ENCODE measurements around the gene NKIRAS1.
"Not testable (repeated sequence)": the region's sequence is repeated elsewhere in the genome, so short reads cannot be mapped to it uniquely, and the experiment has no call there.

Gene NKIRAS1

DNA sequence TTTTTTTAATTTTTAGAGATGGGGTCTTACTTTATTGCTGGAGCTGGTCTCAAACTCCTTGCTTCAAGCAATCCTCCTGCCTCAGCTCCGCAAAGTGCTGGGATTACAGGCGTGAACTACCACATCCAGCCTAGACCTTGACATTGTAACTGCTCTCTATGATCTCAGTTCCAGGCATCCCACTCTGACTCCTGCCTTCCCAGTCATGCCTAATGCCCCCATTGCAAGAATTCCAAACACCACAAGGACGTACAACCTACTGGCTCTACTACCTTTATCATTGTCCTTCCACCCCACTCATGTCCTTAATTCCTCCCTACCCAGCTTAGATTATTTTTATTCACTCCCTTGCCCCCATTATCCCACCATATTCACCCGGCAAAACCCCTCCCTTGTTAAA lies 21.6 kb downstream of the NKIRAS1 start:
- DNase-seq, result no peak

DNA sequence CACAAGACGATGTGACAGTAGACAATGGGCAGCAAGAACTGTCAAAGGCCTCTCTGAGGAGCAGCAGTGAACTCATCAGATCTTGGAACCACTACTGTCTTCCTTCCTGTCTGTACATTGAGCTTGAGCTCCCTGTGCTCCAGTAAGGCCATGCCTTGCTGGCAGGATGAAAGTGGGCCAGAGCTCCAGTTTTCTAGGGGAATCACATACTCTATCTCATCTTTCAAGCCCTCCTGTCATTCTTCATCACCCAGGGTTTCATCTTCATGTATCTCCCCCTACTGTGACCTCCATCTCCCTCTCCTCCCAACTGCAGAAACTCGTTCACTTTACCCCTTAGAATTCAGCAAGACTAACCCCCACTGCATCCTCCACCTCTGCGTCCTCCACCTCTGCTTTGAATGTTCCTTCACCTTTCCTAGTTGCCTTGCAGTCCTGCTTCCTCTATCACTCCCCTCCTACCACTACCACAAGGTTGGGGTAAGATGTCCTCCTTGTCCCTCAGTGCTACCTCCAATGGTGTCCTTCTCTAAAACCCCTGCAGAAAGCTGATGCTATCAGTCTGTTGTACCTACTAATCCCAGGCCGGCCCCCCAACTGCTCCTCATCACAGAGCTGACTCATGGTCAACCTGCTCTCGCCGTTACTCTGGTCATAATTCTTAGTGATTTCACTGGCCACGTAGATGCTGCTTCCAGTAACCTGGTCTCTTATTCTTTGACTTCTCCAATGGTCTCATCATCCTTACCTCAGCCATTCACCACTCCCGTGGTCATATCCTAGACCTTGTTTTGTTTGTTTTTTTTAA lies 22.3 kb downstream of the NKIRAS1 start:
- DNase-seq, result no peak

DNA sequence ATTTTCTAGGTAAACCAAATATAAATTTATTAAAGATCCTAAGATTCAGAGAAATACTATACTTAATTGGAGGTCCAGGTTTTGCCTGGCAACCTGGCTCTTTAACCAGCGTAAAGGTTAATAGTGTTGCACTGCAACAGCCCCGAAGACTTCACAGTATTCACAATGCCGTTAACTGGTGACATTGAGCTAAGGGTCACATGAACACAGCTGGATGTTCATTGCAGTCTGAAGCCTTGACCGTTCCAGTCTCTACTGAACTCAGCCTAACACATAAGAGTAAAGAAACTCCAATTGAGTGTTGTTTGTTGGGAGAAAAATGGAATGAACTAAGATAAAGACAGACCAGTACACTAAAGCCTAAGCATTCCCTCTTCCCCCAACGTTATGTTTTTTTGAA lies 26.8 kb downstream of the NKIRAS1 start:
- no peak for DNase-seq

DNA sequence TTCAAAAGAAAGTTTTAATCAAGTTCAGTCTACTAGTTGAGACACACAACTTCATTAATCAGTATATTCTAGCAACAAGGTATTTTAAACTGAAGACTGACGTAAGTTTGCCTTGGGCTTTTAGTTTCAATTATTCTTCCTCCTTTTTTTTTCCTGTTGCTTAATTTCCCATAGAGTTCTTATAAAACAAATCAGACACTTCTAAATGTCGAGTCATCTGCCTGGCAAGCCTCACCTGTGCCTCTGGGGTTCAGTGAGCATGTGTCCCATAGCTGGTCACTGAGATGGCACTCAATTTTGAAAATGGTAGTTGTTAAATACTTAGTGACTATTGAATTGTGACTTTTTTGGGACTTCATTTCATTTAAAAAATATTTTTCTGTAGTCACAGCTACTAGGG lies 27.4 kb downstream of the NKIRAS1 start:
- DNase-seq, result no peak

DNA sequence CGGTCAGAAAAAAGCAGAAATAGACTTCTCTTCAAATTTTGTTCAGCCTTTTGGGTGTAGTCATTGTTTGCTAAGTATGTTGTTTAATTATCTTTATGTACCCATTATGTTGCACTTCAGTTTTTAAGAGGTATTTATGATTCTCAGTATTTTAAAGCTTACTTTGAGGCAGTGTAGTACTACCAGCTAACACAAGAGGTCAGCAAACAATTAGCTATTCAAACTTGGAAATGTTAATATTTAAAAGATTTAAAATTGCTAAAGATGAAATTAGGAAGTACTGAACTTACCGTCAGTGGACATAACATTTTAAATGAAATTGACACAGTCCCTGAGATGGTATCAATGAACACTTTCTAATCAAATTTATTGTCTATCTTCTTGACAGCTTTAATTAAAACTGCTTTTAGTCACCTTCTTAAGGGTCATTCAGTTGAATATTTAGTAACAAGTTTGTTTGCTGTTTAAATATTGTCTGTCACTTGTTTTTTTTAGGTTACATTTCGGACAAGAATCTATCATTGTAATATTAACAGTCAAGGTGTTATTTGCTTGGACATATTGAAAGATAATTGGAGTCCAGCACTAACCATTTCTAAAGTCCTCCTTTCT lies 28.1 kb downstream of the NKIRAS1 start:
- peak; percentile 57 for DNase-seq

DNA sequence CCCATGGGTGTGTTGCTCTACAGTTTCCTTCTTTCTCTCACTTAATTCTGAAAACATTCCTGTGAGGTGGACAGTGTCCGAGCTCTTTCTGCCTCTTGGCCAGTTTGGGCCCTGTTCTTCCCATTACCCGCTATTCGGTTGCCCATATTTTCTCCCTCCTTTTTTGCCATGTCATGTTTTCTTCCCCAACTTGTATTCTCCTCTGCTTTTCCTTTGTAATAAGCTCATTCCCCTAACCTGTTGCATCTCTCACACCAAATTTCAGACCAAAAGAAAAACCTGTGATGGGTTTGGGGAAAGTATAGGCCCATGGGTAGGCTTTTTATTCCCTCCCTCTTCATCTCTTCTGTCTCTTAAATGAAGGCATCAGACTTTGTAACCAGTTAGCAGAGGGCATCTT lies 30.5 kb downstream of the NKIRAS1 start:
- DNase-seq, result no peak

DNA sequence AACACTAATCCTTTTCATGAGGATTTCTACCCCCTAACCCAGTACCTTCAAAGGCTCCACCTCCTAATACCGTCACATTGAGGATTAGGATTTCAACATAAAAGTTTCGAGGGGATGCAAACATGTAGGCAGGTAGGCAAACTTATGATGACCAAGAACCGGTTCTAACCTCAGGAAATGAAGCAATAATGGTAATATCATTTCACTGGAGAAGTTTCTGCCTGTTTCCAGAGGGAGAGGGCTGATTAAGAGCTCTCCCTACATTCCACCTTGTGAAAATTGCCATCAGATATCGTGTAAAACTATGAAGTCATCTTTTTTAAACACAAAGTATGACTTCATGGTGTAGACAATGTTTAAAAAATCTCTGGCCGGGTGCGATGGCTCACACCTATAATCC lies 31.6 kb downstream of the NKIRAS1 start:
- DNase-seq, result no peak

DNA sequence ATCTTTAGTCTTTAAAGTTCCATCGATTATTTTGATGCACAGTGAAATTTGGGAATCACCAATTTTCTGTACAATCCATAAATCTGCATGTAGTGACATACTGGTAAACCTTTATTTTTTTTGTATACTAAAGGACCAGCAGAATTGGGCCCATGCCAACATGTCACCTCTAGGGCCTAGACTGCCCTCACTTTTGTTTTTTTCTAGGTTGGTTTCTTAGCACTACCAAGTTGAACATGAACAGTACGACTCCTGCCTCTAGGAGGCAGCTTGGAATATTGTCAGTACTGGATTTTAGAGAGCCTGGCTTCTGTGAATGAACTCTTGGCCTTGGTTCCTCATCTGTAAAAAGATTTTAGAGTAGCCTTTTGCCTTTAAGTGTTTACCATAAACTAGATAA lies 32.3 kb downstream of the NKIRAS1 start:
- DNase-seq, result no peak

DNA sequence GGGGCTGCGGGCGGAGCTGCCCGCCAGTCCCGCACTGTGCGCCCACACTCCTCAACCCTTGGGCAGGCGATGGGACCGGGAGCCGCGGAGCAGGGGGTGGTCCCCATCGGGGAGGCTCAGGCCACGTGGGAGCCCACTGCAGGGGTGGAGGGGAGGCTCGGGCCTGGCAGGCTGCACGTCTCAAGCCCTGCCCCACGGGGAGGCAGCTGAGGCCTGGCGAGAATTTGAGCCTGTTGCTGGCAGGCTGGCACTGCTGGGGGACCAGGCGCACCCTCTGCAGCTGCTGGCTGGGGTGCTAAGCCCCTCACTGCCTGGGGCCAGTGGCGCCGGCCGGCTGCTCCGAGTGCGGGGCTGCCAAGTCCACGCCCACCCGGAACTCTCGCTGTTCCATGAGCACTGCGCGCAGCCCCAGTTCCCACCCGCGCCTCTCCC lies 34.3 kb downstream of the NKIRAS1 start:
- no peak for DNase-seq

DNA sequence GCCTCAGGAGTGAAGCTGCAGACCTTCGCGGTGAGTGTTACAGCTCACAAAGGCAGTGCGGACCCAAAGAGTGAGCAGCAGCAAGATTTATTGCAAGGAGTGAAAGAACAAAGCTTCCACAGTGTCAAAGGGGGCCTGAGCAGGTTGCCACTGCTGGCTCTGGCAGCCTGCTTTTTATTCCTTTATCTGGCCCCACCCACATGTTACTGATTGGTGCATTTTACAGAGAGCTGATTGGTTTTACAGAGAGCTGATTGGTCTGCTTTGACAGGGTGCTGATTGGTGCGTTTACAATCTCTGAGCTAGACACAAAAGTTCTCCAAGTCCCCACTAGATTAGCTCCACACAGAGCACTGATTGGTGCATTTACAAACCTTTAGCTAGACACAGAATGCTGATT lies 34.8 kb downstream of the NKIRAS1 start:
- DNase-seq, result not testable (repeated sequence)

DNA sequence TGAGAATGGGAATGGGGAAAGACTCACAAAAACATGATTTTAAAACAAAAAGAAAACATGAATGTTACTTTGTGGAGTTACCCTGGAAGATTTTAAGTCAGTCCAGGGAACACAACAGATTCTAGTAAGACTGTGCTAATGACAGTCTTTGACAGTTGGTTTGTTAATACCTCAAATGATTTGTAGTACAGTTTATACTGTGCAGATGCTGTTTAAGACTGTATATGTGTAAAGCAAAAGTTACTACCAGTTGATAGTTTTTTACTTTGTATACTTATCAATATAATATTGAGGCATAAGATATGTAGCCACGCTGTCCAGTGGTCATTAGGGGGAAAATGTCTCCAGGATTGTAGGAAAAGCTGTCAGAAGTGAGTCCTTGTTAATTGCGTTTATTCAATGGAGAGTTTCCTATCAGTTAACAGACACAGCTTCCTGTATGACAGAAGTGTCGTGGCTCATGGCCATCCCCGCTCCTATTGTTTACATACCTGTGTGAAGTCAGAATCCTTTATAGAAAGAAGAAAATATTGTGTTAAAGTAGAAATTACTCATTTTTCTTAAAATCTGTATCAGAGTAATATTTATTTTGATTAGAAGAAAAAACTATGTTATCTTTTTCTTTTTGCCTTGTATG lies 36.0 kb downstream of the NKIRAS1 start:
- DNase-seq, result no peak

DNA sequence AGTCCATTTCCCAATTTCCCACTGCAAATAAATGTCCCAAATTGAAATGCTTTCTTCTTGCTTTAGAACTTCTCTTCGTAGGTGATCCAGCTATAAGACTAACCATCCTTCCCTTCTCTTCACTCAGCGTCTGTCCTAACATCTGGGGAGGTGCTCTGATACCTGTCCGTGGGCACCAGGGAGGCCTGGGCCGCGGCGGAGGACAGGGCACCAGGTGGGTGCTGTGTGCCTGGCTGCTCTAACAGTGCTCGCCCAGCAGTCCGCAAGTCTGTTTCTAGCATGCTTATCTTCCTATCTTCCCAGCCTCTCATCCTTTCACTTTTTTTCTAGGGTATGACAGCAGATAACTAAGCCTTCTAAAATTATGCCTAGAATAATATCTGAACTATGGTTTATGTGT lies 37.3 kb downstream of the NKIRAS1 start:
- DNase-seq, result no peak

DNA sequence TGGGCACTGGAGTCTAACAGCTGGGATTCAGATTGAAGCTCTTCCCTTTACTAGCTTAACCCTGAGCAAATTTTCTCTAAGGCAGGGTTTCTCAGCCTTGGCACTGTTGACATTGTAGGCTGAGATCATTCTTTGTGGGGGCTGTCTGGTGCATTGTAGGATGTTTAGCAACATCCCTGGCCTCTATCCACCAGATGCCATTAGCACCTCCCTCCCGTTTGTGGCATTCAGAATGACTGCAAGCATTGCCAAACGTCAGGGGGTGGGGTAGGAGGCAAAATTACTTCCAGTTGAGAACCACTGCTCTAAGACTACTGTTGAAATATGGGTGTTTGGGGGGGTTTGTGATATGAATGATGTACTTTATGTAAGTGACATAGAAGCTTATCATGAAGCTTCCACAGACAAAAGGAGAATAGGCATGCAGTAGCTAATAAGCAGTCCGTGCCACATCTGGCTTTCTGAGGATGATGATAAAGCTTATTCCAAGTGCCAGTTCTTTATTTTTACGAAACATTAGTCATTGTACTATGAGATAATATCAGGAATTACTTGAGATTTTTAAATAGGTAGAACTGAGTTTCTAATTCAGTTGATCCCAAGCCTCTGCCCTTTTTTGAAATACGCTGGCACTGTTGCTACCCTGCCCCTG lies 39.3 kb downstream of the NKIRAS1 start:
- DNase-seq, result no peak

DNA sequence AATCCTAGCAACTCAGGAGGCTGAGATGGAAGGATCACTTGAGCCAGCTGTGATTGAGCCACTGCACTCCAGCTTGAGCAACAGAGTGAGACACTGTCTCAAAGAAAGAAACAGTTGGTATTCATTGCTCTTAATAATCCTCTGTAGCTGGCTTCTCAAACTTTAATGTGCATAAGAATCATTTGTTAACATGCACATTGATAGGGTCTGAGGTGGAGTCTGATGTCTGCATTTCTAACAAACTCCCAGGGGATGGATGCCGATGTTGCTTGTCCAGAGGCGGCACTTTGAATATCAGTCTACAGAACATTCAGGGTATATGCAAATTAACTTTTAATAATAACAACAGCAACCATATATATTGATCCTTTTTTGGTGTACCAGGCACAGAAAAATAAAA lies 39.9 kb downstream of the NKIRAS1 start:
- DNase-seq, result no peak

DNA sequence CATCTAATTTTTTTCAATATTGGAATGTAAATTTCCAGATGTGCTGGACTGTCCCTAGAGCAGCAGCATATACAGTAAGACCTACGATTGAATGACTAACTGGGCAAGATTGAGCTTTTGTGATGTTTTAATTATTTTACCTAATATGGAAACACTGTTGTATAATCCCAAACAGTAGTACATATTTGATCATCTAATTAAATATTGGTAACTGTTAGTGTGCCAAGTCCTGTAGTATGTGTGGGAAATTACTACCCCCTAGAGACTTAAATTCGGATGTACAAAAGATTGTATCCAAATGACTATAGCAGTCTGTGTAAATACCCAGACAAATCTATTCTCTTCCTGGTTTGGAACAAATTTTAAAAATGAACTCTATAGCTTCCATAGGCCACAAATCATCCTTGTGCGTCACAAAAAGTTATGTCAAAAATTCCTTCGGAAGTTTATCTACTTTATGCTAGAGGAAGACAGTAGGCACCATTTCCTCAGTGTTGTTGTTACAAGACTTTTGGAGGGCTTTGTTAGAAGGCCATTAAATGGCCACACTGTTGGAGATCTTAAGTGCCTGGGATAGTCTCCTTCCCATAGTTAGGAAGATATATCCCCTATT lies 41.6 kb downstream of the NKIRAS1 start:
- no peak for DNase-seq

DNA sequence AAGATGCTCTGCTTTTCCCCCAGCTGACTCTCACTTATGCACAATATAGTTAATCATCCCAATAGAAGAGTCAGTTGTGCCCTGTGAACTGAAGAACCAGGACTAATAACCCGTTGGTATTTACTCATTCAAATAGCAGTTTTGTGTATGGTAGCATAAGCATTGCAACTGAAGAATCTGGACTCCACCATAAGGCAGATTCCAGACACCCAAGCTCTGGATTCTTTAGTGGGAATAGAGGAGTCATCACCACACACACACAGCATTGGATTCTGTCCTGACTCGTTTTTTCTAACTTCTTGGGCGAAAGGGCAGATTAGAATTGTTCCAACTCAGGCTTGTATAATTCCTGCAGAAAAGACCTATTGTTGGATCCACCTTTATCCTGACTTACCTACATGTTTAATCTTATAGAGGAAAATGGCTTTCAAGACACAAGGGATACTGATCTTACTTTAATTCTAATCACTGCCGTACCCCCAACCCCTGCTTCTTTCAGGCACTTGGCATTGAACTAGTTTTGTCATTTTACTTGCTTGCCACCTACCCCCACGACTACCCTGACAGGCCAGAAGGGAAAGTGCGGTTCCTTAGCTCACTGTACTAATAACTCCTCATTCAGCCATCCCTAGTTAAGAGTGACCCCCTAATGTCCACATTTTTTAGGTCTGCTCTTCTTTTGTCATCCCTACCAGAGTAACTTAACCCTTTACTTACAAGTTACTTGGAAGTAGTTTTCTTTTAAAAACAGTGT lies 42.3 kb downstream of the NKIRAS1 start:
- no peak for DNase-seq

DNA sequence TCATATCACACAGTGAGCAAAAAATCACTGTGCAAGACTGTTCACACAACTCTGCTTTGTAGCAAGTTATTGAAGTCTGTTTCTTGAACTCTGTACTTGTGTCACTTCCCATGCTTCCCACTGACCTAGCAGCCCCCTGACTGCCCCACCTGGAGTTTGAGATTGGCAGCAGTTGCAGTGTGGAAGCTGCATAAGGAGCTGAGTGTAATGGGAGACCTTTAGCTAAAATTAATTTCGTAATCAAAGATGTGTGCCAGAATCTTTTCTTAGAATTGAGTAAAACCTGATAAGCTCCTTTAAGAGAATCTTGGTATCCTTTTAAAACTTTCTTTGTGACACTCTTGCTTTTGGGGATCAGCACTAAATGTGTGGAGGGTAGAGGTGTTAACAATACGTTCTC lies 42.8 kb downstream of the NKIRAS1 start:
- no peak for DNase-seq

DNA sequence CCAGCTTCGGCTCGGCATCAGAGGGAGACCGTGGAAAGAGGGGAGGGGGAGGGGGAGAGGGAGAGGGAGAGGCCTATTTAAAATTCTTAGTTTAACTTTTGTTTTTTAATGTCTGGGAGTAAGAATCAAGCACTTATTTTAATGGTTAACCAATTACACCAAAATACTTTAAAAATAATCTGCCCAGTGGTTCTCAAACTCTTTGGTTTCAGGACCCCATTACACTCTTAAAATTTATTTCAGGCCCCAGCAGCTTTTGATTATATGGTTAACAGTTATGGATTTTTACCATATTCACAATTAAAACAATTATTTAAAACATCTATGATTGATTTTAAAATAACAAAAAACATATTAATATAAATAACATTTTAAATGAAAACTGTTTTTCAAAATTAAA lies 44.5 kb downstream of the NKIRAS1 start:
- DNase-seq, result no peak

DNA sequence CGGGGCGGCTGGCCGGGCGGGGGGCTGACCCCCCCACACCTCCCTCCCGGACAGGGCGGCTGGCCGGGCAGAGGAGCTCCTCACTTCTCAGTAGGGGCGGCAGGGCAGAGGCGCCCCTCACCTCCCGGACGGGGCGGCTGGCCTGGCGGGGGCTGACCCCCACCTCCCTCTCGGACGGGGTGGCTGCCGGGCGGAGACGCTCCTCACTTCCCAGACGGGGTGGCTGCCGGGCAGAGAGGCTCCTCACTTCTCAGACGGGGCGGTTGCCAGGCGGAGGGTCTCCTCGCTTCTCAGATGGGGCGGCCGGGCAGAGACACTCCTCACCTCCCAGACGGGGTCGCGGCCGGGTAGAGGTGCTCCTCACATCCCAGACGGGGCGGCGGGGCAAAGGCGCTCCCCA lies 45.4 kb downstream of the NKIRAS1 start:
- DNase-seq, result not testable (repeated sequence)

DNA sequence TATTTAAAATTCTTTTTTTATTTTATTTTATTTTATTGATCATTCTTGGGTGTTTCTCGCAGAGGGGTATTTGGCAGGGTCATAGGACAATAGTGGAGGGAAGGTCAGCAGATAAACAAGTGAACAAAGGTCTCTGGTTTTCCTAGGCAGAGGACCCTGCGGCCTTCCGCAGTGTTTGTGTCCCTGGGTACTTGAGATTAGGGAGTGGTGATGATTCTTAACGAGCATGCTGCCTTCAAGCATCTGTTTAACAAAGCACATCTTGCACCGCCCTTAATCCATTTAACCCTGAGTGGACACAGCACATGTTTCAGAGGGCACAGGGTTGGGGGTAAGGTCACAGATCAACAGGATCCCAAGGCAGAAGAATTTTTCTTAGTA lies 46.1 kb downstream of the NKIRAS1 start:
- not testable (repeated sequence) for DNase-seq

DNA sequence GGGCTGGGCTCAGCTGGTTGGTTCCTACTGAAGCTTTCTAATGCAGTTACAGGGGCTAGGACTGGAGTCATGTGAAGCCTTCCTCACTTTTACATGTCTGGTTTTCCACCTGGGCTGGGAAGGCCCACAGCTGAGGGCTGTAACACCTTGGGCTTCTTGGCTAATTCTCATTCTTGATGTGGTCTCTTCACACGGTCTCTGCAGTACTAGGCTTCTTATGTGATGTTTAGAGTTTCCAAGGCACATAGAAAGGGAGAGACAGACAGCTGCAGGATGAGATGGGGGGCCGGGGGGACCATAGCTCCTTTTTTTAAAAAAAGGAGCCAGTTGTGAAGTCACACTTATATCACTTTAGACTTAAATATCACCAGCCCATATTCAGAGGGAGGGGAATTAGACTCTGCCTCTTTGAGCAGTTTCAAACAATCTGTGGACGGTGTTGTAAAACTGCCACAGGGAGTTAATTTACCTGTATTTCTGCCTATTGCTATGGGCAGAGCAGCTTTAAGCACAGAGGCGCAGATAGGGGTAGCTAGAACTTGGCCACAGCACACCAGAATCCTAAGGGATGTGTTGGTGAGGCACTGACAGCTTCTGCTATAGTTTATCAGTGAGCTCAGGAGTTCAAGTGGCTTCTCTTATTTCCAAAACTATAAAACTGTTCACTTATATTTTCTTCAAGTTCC lies 46.7 kb downstream of the NKIRAS1 start:
- no peak for DNase-seq

DNA sequence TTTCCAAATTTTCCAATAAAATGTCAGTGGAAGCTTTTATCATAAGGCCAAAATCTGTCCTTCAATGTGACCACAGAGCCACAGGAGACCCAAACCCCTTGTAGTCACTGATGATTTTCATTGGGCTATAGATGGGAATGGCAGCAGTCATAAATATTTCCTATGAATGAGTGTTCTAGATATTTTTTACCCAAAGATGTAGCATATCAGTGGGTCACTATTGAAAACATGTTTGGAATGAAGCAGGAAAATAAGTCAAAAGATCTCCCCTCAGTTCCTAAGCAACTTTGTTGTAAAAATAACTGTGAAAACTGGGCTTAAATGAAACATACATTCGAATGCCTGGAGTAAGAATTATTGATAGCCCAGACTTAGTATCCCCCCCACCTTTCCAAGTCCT lies 49.0 kb downstream of the NKIRAS1 start:
- DNase-seq, result no peak

Measured in CD4-positive, alpha-beta T cell treated with Interleukin-17A for 1 hour (primary cell).